GM23338 (cell line): ENCODE results near the gene ZFHX3. TPM values are rescaled to one million over a fixed set of nuclear protein-coding genes. Genes with fewer than 3 reads are reported as not detected.

ENCODE experiments used
- ATAC-seq: fragments of 200-7000 bp; cut with Tn5 transposase; 3 replicates; pipeline ENCODE4 v1.9.1; 2020
- DNase-seq: peaks from one replicate; pipeline ENCODE4 v3.0.0-alpha.2; 2015; ENCODE audit warnings: low spot score
- H2AFZ ChIP-seq: fragments of 200-600 bp; sonication (generic); 2 replicates; pipeline ENCODE4 v1.8.0; 2016; ENCODE audit warnings: antibody characterized with exemption, mild to moderate bottlenecking, moderate library complexity
- H3F3A ChIP-seq: fragments of 200-600 bp; sonication (generic); replicated peaks from 2 replicates; pipeline ENCODE4 v1.8.0; 2017; ENCODE audit warnings: antibody characterized with exemption, mixed run types, low read depth
- H3K27ac ChIP-seq: fragments of 200-600 bp; sonication (generic); 2 replicates; pipeline ENCODE4 v1.6.1; 2016; ENCODE audit warnings: low read depth
- H3K27me3 ChIP-seq: fragments of 200-600 bp; sonication (generic); 2 replicates; pipeline ENCODE4 v1.8.0; 2016; ENCODE audit warnings: mild to moderate bottlenecking, mixed run types, moderate library complexity; ENCODE audit not compliant: insufficient read depth
- H3K36me3 ChIP-seq: fragments of 200-600 bp; sonication (generic); 2 replicates; pipeline ENCODE4 v1.8.0; 2016; ENCODE audit warnings: mild to moderate bottlenecking; ENCODE audit not compliant: insufficient read depth
- H3K4me1 ChIP-seq: fragments of 200-600 bp; sonication (generic); 2 replicates; pipeline ENCODE4 v1.8.0; 2016; ENCODE audit warnings: mild to moderate bottlenecking, moderate library complexity; ENCODE audit not compliant: insufficient read depth
- H3K4me2 ChIP-seq: fragments of 200-600 bp; sonication (generic); 2 replicates; pipeline ENCODE4 v1.7.1; 2017; ENCODE audit warnings: mixed run types
- H3K4me3 ChIP-seq: fragments of 200-600 bp; sonication (generic); 2 replicates; pipeline ENCODE4 v1.6.1; 2016; ENCODE audit warnings: mixed run types
- H3K79me2 ChIP-seq: fragments of 200-600 bp; sonication (generic); replicated peaks from 2 replicates; pipeline ENCODE4 v1.8.0; 2017; ENCODE audit warnings: mild to moderate bottlenecking; ENCODE audit not compliant: insufficient read depth
- H3K9me2 ChIP-seq: fragments of 200-600 bp; sonication (generic); 2 replicates; pipeline ENCODE4 v1.8.0; 2017; ENCODE audit not compliant: insufficient read depth
- H4K20me1 ChIP-seq: fragments of 200-600 bp; sonication (generic); replicated peaks from 2 replicates; pipeline ENCODE4 v1.8.0; 2017; ENCODE audit warnings: mild to moderate bottlenecking; ENCODE audit not compliant: insufficient read depth
- H3K27ac Mint-ChIP-seq: 2 replicates; pipeline ENCODE4 v1.8.0; 2020; ENCODE audit warnings: inconsistent platforms, mild to moderate bottlenecking, moderate library complexity, mixed read lengths
- H3K27me3 Mint-ChIP-seq: 3 replicates; pipeline ENCODE4 v1.8.0; 2022; ENCODE audit warnings: low read depth, mild to moderate bottlenecking, moderate library complexity, mixed read lengths, inconsistent platforms; ENCODE audit not compliant: insufficient read depth, poor library complexity
- H3K36me3 Mint-ChIP-seq: 3 replicates; pipeline ENCODE4 v1.8.0; 2021; ENCODE audit warnings: low read depth, mild to moderate bottlenecking, inconsistent platforms, moderate library complexity, mixed read lengths
- H3K4me1 Mint-ChIP-seq: 3 replicates; pipeline ENCODE4 v1.8.0; 2020; ENCODE audit warnings: mild to moderate bottlenecking, inconsistent platforms, mixed read lengths
- H3K4me3 Mint-ChIP-seq: 3 replicates; pipeline ENCODE4 v1.8.0; 2021; ENCODE audit warnings: moderate library complexity, mild to moderate bottlenecking, inconsistent platforms, mixed read lengths
- H3K9me3 Mint-ChIP-seq: 3 replicates; pipeline ENCODE4 v1.8.0; 2020; ENCODE audit warnings: moderate library complexity, mild to moderate bottlenecking, inconsistent platforms, mixed read lengths
- EZH2phosphoT487 ChIP-seq: fragments of 200-600 bp; sonication (generic); IDR thresholded peaks from one replicate; pipeline ENCODE4 v1.8.1; 2018; ENCODE audit warnings: antibody characterized with exemption; ENCODE audit not compliant: unreplicated experiment
- NANOG ChIP-seq: IDR thresholded peaks from 2 replicates; pipeline ENCODE4 v1.6.1; 2016; ENCODE audit warnings: antibody characterized with exemption, borderline replicate concordance
- POLR2AphosphoS5 ChIP-seq: IDR thresholded peaks from 2 replicates; pipeline ENCODE4 v1.6.1; 2016; ENCODE audit warnings: antibody characterized with exemption, low read depth
- STAT1 ChIP-seq: IDR thresholded peaks from one replicate; pipeline ENCODE4 v1.6.1; 2016; ENCODE audit warnings: antibody characterized with exemption; ENCODE audit not compliant: unreplicated experiment
- ZNF114 ChIP-seq: fragments of 250-450 bp; sonication (Bioruptor Pico); IDR thresholded peaks from 2 replicates; pipeline ENCODE4 v1.5.0; 2020; ENCODE audit warnings: mild to moderate bottlenecking, moderate library complexity
- ZNF331 ChIP-seq: fragments of 250-450 bp; sonication (Bioruptor Pico); IDR thresholded peaks from 2 replicates; pipeline ENCODE4 v1.5.0; 2020; ENCODE audit warnings: low read depth, mild to moderate bottlenecking, moderate library complexity
- polyA plus RNA-seq: library from polyadenylated mRNA; unstranded; fragments of >200 nt; fragmentation: Nextera tagmentation; extraction: Ambion mirVana; gene quantifications from 2 replicates; pipeline ENCODE4 v1.2.1, GENCODE V29; 2016
- total RNA-seq: library from RNA; depleted of rRNA; stranded (reverse); fragments of >200 nt; shearing (Covaris generic); gene quantifications from 2 replicates; pipeline ENCODE4 v1.2.3, GENCODE V29; 2014
- TF ChIP-seq, protein P1 (sequence below): fragments of 250-450 bp; sonication (Bioruptor Pico); IDR thresholded peaks from 2 replicates; pipeline ENCODE4 v1.5.0; 2020; ENCODE audit warnings: mild to moderate bottlenecking, moderate library complexity
- TF ChIP-seq, protein P2 (sequence below): IDR thresholded peaks from 2 replicates; pipeline ENCODE4 v1.6.1; 2016; ENCODE audit warnings: antibody characterized with exemption

ZFHX3 gene
- total and polyA plus RNA-seq, 2 experiments from 2014 or later = 1.0 to 1.5 TPM

DNA sequence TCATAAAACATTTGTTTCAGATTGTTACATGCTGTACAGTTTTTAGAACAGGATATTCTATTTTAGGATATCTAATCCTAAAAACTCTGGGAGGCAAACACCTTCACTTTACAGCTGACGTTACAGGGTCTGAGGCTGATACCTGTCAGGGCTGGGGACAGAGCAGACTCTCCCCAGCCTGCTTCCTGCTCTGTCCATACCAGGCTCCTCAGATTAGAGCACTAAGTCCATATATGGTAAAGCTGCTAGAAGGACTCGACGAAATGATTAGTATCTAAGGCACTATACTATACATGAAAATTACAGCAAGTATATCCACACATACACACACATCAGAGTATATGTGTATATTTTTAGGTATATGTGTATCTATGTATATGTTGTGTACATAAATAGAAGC is 125.2 kb downstream of the ZFHX3 start:
- no peak for TF ChIP-seq POLR2AphosphoS5
- no peak for TF ChIP-seq NANOG
- TF ChIP-seq ZNF114 (CRISPR knock-in tag) = no peak
- TF ChIP-seq, protein P1, sequence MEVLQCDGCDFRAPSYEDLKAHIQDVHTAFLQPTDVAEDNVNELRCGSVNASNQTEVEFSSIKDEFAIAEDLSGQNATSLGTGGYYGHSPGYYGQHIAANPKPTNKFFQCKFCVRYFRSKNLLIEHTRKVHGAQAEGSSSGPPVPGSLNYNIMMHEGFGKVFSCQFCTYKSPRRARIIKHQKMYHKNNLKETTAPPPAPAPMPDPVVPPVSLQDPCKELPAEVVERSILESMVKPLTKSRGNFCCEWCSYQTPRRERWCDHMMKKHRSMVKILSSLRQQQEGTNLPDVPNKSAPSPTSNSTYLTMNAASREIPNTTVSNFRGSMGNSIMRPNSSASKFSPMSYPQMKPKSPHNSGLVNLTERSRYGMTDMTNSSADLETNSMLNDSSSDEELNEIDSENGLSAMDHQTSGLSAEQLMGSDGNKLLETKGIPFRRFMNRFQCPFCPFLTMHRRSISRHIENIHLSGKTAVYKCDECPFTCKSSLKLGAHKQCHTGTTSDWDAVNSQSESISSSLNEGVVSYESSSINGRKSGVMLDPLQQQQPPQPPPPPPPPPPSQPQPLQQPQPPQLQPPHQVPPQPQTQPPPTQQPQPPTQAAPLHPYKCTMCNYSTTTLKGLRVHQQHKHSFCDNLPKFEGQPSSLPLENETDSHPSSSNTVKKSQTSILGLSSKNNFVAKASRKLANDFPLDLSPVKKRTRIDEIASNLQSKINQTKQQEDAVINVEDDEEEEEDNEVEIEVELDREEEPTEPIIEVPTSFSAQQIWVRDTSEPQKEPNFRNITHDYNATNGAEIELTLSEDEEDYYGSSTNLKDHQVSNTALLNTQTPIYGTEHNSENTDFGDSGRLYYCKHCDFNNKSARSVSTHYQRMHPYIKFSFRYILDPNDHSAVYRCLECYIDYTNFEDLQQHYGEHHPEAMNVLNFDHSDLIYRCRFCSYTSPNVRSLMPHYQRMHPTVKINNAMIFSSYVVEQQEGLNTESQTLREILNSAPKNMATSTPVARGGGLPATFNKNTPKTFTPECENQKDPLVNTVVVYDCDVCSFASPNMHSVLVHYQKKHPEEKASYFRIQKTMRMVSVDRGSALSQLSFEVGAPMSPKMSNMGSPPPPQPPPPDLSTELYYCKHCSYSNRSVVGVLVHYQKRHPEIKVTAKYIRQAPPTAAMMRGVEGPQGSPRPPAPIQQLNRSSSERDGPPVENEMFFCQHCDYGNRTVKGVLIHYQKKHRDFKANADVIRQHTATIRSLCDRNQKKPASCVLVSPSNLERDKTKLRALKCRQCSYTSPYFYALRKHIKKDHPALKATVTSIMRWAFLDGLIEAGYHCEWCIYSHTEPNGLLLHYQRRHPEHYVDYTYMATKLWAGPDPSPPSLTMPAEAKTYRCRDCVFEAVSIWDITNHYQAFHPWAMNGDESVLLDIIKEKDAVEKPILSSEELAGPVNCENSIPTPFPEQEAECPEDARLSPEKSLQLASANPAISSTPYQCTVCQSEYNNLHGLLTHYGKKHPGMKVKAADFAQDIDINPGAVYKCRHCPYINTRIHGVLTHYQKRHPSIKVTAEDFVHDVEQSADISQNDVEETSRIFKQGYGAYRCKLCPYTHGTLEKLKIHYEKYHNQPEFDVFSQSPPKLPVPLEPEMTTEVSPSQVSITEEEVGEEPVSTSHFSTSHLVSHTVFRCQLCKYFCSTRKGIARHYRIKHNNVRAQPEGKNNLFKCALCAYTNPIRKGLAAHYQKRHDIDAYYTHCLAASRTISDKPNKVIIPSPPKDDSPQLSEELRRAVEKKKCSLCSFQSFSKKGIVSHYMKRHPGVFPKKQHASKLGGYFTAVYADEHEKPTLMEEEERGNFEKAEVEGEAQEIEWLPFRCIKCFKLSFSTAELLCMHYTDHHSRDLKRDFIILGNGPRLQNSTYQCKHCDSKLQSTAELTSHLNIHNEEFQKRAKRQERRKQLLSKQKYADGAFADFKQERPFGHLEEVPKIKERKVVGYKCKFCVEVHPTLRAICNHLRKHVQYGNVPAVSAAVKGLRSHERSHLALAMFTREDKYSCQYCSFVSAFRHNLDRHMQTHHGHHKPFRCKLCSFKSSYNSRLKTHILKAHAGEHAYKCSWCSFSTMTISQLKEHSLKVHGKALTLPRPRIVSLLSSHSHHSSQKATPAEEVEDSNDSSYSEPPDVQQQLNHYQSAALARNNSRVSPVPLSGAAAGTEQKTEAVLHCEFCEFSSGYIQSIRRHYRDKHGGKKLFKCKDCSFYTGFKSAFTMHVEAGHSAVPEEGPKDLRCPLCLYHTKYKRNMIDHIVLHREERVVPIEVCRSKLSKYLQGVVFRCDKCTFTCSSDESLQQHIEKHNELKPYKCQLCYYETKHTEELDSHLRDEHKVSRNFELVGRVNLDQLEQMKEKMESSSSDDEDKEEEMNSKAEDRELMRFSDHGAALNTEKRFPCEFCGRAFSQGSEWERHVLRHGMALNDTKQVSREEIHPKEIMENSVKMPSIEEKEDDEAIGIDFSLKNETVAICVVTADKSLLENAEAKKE (CRISPR knock-in tag) = no peak
- TF ChIP-seq EZH2phosphoT487 = no peak
- no peak for TF ChIP-seq ZNF331
- TF ChIP-seq, protein P2, sequence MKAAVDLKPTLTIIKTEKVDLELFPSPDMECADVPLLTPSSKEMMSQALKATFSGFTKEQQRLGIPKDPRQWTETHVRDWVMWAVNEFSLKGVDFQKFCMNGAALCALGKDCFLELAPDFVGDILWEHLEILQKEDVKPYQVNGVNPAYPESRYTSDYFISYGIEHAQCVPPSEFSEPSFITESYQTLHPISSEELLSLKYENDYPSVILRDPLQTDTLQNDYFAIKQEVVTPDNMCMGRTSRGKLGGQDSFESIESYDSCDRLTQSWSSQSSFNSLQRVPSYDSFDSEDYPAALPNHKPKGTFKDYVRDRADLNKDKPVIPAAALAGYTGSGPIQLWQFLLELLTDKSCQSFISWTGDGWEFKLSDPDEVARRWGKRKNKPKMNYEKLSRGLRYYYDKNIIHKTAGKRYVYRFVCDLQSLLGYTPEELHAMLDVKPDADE = no peak
- TF ChIP-seq STAT1 = no peak
- Mint-ChIP-seq H3K27ac (no peak overlapping the region), H3K4me3 (no peak overlapping the region), H3K36me3 (no peaks in the 10 kb centered on the region), H3K9me3 (no peaks in the 10 kb centered on the region; the same call in 2 of the 3 replicates), H3K4me1 (no peaks in the 10 kb centered on the region; the same call in 2 of the 3 replicates), H3K27me3 (no peaks in the 10 kb centered on the region)
- Histone ChIP-seq H3K36me3 (no peaks in the 10 kb centered on the region), H3K4me1 (no peaks in the 10 kb centered on the region), H3K4me2 (no peak overlapping the region), H3F3A (no peaks in the 10 kb centered on the region), H2AFZ (no peak overlapping the region), H3K9me2 (no peaks in the 10 kb centered on the region), H4K20me1 (no peaks in the 10 kb centered on the region; the same call in 1 of the 2 replicates), H3K4me3 (no peak overlapping the region), H3K27me3 (no peaks in the 10 kb centered on the region), H3K27ac (no peak overlapping the region), H3K79me2 (no peaks in the 10 kb centered on the region)
- ATAC-seq = no peak
- no peak for DNase-seq
